ENCODE measurements around the gene GRB10.

GRCh38 chr7:50664937-50665336 lies 117.8 kb downstream of the GRB10 start:
- no peak for TF ChIP-seq CTCF (conservative IDR thresholded peaks at IDR 0.05; ENCODE audit: low read depth in 2 of 2)
- no peak for TF ChIP-seq EZH2phosphoT487 (IDR thresholded peaks at IDR 0.05; ENCODE audit: unreplicated experiment)
- no peak for TF ChIP-seq EZH2 (IDR thresholded peaks at IDR 0.05; ENCODE audit: low read depth, unreplicated experiment)
- no peak for TF ChIP-seq ETS1 (IDR thresholded peaks at IDR 0.05)
- TF ChIP-seq POLR2AphosphoS5 (IDR thresholded peaks at IDR 0.05; ENCODE audit: low read depth) = no peak
- no peak for TF ChIP-seq NANOG (IDR thresholded peaks at IDR 0.05; ENCODE audit: borderline replicate concordance)
- no peak for TF ChIP-seq REST (IDR thresholded peaks at IDR 0.05; ENCODE audit: unreplicated experiment)
- TF ChIP-seq JUNB (IDR thresholded peaks at IDR 0.05; ENCODE audit: unreplicated experiment) = no peak
- no peak for TF ChIP-seq CREB1 (CRISPR knock-in tag; IDR thresholded peaks at IDR 0.05; ENCODE audit: low read depth)

Data from GM23338 (cell line).